ENCODE data around the gene CD93.

GRCh38 chr20:23125159-23125558 is 39.0 kb upstream of the CD93 start:
- TF ChIP-seq, protein P1, sequence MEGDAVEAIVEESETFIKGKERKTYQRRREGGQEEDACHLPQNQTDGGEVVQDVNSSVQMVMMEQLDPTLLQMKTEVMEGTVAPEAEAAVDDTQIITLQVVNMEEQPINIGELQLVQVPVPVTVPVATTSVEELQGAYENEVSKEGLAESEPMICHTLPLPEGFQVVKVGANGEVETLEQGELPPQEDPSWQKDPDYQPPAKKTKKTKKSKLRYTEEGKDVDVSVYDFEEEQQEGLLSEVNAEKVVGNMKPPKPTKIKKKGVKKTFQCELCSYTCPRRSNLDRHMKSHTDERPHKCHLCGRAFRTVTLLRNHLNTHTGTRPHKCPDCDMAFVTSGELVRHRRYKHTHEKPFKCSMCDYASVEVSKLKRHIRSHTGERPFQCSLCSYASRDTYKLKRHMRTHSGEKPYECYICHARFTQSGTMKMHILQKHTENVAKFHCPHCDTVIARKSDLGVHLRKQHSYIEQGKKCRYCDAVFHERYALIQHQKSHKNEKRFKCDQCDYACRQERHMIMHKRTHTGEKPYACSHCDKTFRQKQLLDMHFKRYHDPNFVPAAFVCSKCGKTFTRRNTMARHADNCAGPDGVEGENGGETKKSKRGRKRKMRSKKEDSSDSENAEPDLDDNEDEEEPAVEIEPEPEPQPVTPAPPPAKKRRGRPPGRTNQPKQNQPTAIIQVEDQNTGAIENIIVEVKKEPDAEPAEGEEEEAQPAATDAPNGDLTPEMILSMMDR (IDR thresholded peaks at IDR 0.05), result no peak
- TF ChIP-seq POLR2A (IDR thresholded peaks at IDR 0.05), result no peak
